ENCODE results near the gene CLEC5A. TPM values are rescaled to one million over a fixed set of nuclear protein-coding genes. Genes with fewer than 3 reads are reported as not detected.

The CLEC5A gene
- total RNA-seq, 1 experiment from 2014 or later: not detected

GRCh38 chr7:141978351-141978750 lies 31.6 kb upstream of the CLEC5A start:
- H2BK5ac ChIP-seq (ENCODE audit: insufficient read length, low read length): no peak overlapping the region
- H3K4ac ChIP-seq (ENCODE audit: low read depth, low read length): no peak overlapping the region
- DNase-seq: no peak
- H3K18ac ChIP-seq (ENCODE audit: insufficient read length, low read depth, low read length): no peak overlapping the region
- no peak overlapping the region for H4K8ac ChIP-seq (replicated peaks; ENCODE audit: insufficient read length, low read depth, low read length)
- H3K9ac ChIP-seq (ENCODE audit: extremely low read depth, insufficient read length, low read length): no peak overlapping the region
- H3K23me2 ChIP-seq (ENCODE audit: insufficient read length, low read depth, low read length, poor library complexity, severe bottlenecking): no peaks in the 10 kb centered on the region
- H3K27me3 ChIP-seq (ENCODE audit: insufficient read depth, low read length): no peaks in the 10 kb centered on the region
- peaks cover 6% of the 10 kb centered on the region for H3K9me3 ChIP-seq (ENCODE audit: control insufficient read depth, low read depth, low read length)
- no peaks in the 10 kb centered on the region for H3K4me1 ChIP-seq (ENCODE audit: insufficient read depth, low read length)
- H4K91ac ChIP-seq (ENCODE audit: insufficient read length, low read depth, low read length): no peak overlapping the region
- no peaks in the 10 kb centered on the region for H3K79me1 ChIP-seq (ENCODE audit: insufficient read depth, low read depth, low read length, poor library complexity, severe bottlenecking)
- H3K27ac Mint-ChIP-seq: no peak overlapping the region
- no peak overlapping the region for H3K23ac ChIP-seq (ENCODE audit: insufficient read length, low read depth, low read length)
- no peak overlapping the region for H2BK15ac ChIP-seq (ENCODE audit: low read depth, low read length)
- no peak overlapping the region for H3K27ac ChIP-seq (ENCODE audit: insufficient read length, low read depth, low read length)
- H2AK5ac ChIP-seq (ENCODE audit: insufficient read length, low read length): no peak overlapping the region
- H3K36me3 Mint-ChIP-seq (ENCODE audit: insufficient read depth in 1 of 3, low read depth in 3 of 3): no peaks in the 10 kb centered on the region; a peak in 1 of 7 replicates
- H4K20me1 ChIP-seq (ENCODE audit: control insufficient read depth, insufficient read depth, insufficient read length): no peaks in the 10 kb centered on the region
- no peak overlapping the region for H2AFZ ChIP-seq (ENCODE audit: low read length)
- no CpG with 5 or more reads among the region's 1 CpG for WGBS (ENCODE audit: extremely low coverage, insufficient read length, low lambda C conversion rate)
- no peak overlapping the region for H3T11ph ChIP-seq (ENCODE audit: low read length)
- no peaks in the 10 kb centered on the region for H3K79me2 ChIP-seq (ENCODE audit: insufficient read depth, low read length)
- H3K27me3 Mint-ChIP-seq (ENCODE audit: low read depth): peaks cover 14% of the 10 kb centered on the region; the same call in 1 of the 2 replicates
- no peak overlapping the region for H2BK20ac ChIP-seq (ENCODE audit: low read depth, low read length, poor library complexity, severe bottlenecking)
- peaks cover 8 to 11% of the 10 kb centered on the region in 2 experiments for H3K4me1 Mint-ChIP-seq
- no peak overlapping the region for H3K4me2 ChIP-seq (ENCODE audit: insufficient read depth, insufficient read length, low read length)
- H3K56ac ChIP-seq (ENCODE audit: insufficient read length, low read depth, low read length): no peak overlapping the region
- no peak overlapping the region for H2BK12ac ChIP-seq (ENCODE audit: insufficient read length, low read depth, low read length)
- no peaks in the 10 kb centered on the region; a peak in 1 of 5 replicates for H3K9me3 Mint-ChIP-seq
- no peak overlapping the region for H2BK120ac ChIP-seq (ENCODE audit: low read depth, low read length, poor library complexity, severe bottlenecking)
- no peak for TF ChIP-seq CTCF (conservative IDR thresholded peaks at IDR 0.05)
- H4K5ac ChIP-seq (ENCODE audit: insufficient read length, low read depth, low read length): no peak overlapping the region
- no peak overlapping the region for H3K4me3 Mint-ChIP-seq
- no peak overlapping the region for H3K14ac ChIP-seq (ENCODE audit: insufficient read depth, low read length)
